NB4 (cell line): ENCODE results near the gene ELK4.
"Not testable (repeated sequence)": the region's sequence is repeated elsewhere in the genome, so short reads cannot be mapped to it uniquely, and the experiment has no call there.

Experiments
- DNase-seq: peaks from one replicate; pipeline ENCODE4 v3.0.0; 2010; ENCODE audit warnings: low read depth
- H3K4me3 ChIP-seq: one replicate; pipeline ENCODE4 v1.5.1; 2011; ENCODE audit warnings: mild to moderate bottlenecking, low read depth, low read length, moderate library complexity
- MAX ChIP-seq: IDR thresholded peaks from 2 replicates; pipeline ENCODE4 v1.6.1; 2011; ENCODE audit warnings: low read depth, low read length
- MYC ChIP-seq: IDR thresholded peaks from 2 replicates; pipeline ENCODE4 v1.6.1; 2011; ENCODE audit warnings: low read depth, low read length
- POLR2A ChIP-seq: IDR thresholded peaks from 2 replicates; pipeline ENCODE4 v1.6.1; 2011; ENCODE audit warnings: mild to moderate bottlenecking; ENCODE audit not compliant: insufficient read length; ENCODE audit errors: extremely low read depth
- TF ChIP-seq, protein P1 (sequence below): IDR thresholded peaks from one replicate; pipeline ENCODE4 v1.5.1; 2012; ENCODE audit warnings: low read depth, low read length

The ELK4 gene

DNA sequence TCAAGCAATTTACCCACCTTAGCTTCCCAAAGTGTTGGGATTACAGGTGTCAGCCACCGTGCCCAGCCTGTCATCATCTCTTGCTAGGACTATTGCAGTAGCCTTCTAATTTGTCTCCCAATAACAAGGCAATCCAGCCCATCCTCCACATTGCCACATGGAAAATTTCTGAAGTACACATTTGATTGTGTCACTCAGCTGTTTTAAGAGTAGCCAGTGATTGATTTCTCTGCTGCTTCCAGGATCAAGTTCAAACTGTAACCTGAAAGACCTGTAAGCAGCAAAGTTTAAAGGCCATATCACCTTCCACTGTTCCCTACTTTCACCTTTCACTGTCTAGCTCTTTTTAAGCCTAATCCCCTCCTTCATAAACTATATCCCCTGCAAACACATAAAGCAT, 7.8 kb upstream of the ELK4 start:
- H3K4me3 ChIP-seq = no peak overlapping the region
- TF ChIP-seq MYC = no peak
- TF ChIP-seq, protein P1, sequence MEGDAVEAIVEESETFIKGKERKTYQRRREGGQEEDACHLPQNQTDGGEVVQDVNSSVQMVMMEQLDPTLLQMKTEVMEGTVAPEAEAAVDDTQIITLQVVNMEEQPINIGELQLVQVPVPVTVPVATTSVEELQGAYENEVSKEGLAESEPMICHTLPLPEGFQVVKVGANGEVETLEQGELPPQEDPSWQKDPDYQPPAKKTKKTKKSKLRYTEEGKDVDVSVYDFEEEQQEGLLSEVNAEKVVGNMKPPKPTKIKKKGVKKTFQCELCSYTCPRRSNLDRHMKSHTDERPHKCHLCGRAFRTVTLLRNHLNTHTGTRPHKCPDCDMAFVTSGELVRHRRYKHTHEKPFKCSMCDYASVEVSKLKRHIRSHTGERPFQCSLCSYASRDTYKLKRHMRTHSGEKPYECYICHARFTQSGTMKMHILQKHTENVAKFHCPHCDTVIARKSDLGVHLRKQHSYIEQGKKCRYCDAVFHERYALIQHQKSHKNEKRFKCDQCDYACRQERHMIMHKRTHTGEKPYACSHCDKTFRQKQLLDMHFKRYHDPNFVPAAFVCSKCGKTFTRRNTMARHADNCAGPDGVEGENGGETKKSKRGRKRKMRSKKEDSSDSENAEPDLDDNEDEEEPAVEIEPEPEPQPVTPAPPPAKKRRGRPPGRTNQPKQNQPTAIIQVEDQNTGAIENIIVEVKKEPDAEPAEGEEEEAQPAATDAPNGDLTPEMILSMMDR = no peak
- no peak for TF ChIP-seq POLR2A
- no peak for TF ChIP-seq MAX

GRCh38 chr1:205637854-205638468, 6.2 kb upstream of the ELK4 start:
- TF ChIP-seq MYC (no peak), POLR2A (no peak), MAX (no peak)
- TF ChIP-seq, protein P1 = no peak
- no peak for DNase-seq
- no peak overlapping the region for H3K4me3 ChIP-seq

More for the DNA sequence above, 7.8 kb upstream of the ELK4 start:
- no peak for DNase-seq

DNA sequence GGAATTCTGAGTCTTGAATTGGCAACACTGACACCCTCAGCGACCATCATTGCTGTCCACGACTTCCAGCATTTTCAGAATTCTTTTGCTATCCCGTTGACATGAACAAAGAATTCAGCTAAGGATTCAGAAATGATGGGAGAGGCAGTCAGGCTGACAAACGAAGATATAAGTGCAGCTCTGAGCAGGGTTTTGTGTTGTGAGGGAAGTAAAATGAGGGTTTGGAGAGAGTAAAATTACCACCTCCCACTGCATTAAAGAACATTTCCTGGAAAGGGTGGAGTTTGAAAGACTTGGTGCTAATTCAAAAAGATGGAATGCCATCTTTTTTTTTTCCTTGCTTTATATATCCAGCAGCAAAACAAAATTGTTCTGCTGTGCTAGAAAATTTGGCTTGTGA, 4.9 kb upstream of the ELK4 start:
- DNase-seq = no peak

GRCh38 chr1:205636138-205636530, 4.3 kb upstream of the ELK4 start:
- H3K4me3 ChIP-seq, DNase-seq: not testable (repeated sequence)

More for the DNA sequence above, 4.9 kb upstream of the ELK4 start:
- H3K4me3 ChIP-seq = no peak overlapping the region
- TF ChIP-seq POLR2A (no peak), MYC (no peak), MAX (no peak)
- TF ChIP-seq, protein P1 = no peak

DNA sequence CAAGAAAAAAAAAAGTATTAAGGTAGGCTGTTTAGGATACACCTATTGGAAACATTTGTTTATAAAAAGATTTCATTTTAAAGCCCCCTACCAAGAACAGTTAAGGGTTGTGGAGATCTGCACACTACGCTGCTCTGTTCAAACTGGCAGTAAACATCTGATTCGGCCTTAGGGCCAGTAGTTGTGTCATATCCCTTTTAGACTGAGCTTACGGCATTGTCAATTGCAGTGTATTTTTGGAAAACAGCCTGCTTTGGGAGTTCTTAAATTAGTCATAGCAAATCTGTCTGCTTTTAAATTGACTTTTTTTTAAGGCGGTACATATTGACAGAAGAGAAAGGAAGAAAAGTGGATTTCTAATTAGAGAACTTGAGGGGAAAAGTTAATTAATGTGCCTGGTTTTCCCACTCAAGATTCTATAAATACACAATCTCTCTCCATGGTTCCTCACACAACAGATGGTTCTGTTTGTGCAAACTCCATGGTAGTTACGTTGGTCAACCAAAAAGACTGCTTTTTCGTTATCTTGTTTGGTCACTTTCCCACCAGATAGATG, 1.7 kb upstream of the ELK4 start:
- no peak for TF ChIP-seq MAX
- no peak overlapping the region for H3K4me3 ChIP-seq
- DNase-seq = no peak

DNA sequence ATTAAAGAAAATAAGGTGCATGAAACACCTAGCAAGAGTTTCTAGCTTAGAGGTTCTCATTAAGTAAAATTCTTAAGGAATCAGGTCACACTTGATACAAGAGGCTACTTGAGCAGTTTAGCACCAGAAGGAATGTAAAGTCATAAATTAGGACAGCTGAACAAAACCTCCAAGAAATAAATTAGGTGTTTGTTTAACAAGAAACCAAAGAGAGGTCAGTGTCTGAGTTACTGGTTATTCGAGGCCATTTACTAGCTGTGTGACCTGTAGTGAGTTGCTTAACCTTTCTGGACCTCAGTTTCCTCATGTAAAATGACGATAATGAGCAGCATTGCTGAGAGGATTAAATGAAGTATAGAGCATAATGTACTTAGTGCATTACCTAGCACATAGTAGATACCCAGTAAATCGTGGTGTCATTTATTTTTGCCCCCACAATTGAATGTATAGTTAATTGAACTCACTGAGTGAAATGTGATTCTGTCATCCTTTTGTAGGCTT, 908 bp upstream of the ELK4 start:
- no peak for DNase-seq
- TF ChIP-seq POLR2A (no peak), MYC (no peak), MAX (no peak)
- TF ChIP-seq, protein P1 = no peak
- H3K4me3 ChIP-seq = peak overlapping the region; percentile 70
